AG04449 (cell line): ENCODE data around the gene CDK19.
A peak's percentile ranks its signal among the peaks of the same experiment; 100 is the strongest.
"Not testable (repeated sequence)": the region's sequence is repeated elsewhere in the genome, so short reads cannot be mapped to it uniquely, and the experiment has no call there.

Experiments
- CTCF ChIA-PET: fragments of 350-600 bp; formaldehyde crosslinking; extraction: SDS; loops from one replicate; lab custom pipeline; 2021; ENCODE audit warnings: antibody characterized with exemption; lab: Yijun Ruan, JAX
- POLR2A ChIA-PET: fragments of 400-600, 350-600 bp; formaldehyde crosslinking; extraction: SDS; loops from one replicate; lab custom pipeline; 2020; ENCODE audit warnings: antibody characterized with exemption, inconsistent platforms; lab: Yijun Ruan, JAX
- DNase-seq: peaks from one replicate; pipeline ENCODE4 v3.0.0-alpha.2; 2010; ENCODE audit warnings: low read depth, low spot score
- H3K4me3 ChIP-seq: 2 replicates; pipeline ENCODE4 v1.5.1; 2011; ENCODE audit warnings: low read depth, mild to moderate bottlenecking, control low read depth, low read length
- CTCF ChIP-seq: IDR thresholded peaks from one replicate; pipeline ENCODE4 v1.5.1; 2011; ENCODE audit warnings: mild to moderate bottlenecking, moderate library complexity, low read length, control low read depth, inconsistent platforms; ENCODE audit not compliant: insufficient read depth; ENCODE audit errors: missing control alignments

CDK19 gene

GRCh38 chr6:110723017-110723416 is 92.3 kb downstream of the CDK19 start:
- no peak for TF ChIP-seq CTCF
- DNase-seq = no peak
- no peak overlapping the region for H3K4me3 ChIP-seq
- POLR2A ChIA-PET = no interaction called here
- CTCF ChIA-PET = no interaction called here

- no peak overlapping the region for H3K4me3 ChIP-seq
- TF ChIP-seq CTCF = no peak
- no peak for DNase-seq
- ChIA-PET CTCF (no interaction called here), POLR2A (interaction anchor here (0.6 kb wide), 1 partner anchor 154 kb away, joined by 3 read pairs; the partner anchor contains the start of gene AMD1)
Observed at GRCh38 chr6:110720066-110720465, 95.2 kb downstream of the CDK19 start.

- H3K4me3 ChIP-seq, POLR2A ChIA-PET, CTCF ChIA-PET, DNase-seq: not testable (repeated sequence)
Observed at GRCh38 chr6:110719601-110720000, 95.7 kb downstream of the CDK19 start.

- ChIA-PET CTCF (no interaction called here), POLR2A (no interaction called here)
- no peak for TF ChIP-seq CTCF
- H3K4me3 ChIP-seq = no peak overlapping the region
- DNase-seq = no peak
Observed at GRCh38 chr6:110714143-110714542, 101.1 kb downstream of the CDK19 start.

- ChIA-PET CTCF (interaction anchor here (1.4 kb wide), 1 partner anchor 10 kb away, joined by 3 read pairs; no protein-coding TSS in a partner anchor), POLR2A (no interaction called here)
- no peak for TF ChIP-seq CTCF
- H3K4me3 ChIP-seq = no peak overlapping the region
- no peak for DNase-seq
Observed at GRCh38 chr6:110712238-110712637, 103.0 kb downstream of the CDK19 start.

- ChIA-PET POLR2A (no interaction called here), CTCF (interaction anchor here (1.1 kb wide), 1 partner anchor 8 kb away, joined by 4 read pairs; no protein-coding TSS in a partner anchor)
- no peak for DNase-seq
- H3K4me3 ChIP-seq = no peak overlapping the region
- TF ChIP-seq CTCF = no peak
Observed at GRCh38 chr6:110710115-110710514, 105.2 kb downstream of the CDK19 start.

GRCh38 chr6:110708295-110708950 is 106.8 kb downstream of the CDK19 start:
- POLR2A ChIA-PET = no interaction called here
- TF ChIP-seq CTCF = no peak
- CTCF ChIA-PET = no interaction called here
- no peak overlapping the region for H3K4me3 ChIP-seq
- peak; percentile 36 for DNase-seq
